ENCODE data around the gene MEAK7.

The MEAK7 gene

GRCh38 chr16:84467256-84467655 is 37.2 kb downstream of the MEAK7 start:
- no peak for FAIRE-seq
- DNase-seq (ENCODE audit: insufficient read length, low spot score), result no peak
- TF ChIP-seq POLR2A (IDR thresholded peaks at IDR 0.05; ENCODE audit: low read depth, low read length), result no peak

GRCh38 chr16:84466692-84467091 is 37.8 kb downstream of the MEAK7 start:
- FAIRE-seq, result no peak
- no peak for TF ChIP-seq POLR2A (IDR thresholded peaks at IDR 0.05; ENCODE audit: low read depth, low read length)

GRCh38 chr16:84465154-84465553 is 39.3 kb downstream of the MEAK7 start:
- no peak for TF ChIP-seq POLR2A (IDR thresholded peaks at IDR 0.05; ENCODE audit: low read depth, low read length)
- DNase-seq (ENCODE audit: insufficient read length, low spot score) (no peak), FAIRE-seq (no peak)

More at GRCh38 chr16:84466692-84467091, 37.8 kb downstream of the MEAK7 start:
- DNase-seq (ENCODE audit: insufficient read length, low spot score), result no peak

- FAIRE-seq (no peak), DNase-seq (ENCODE audit: insufficient read length, low spot score) (no peak)
- TF ChIP-seq POLR2A (IDR thresholded peaks at IDR 0.05; ENCODE audit: low read depth, low read length), result no peak
These were observed 40.3 kb downstream of the MEAK7 start for GRCh38 chr16:84464116-84464515.

- no peak for TF ChIP-seq POLR2A (IDR thresholded peaks at IDR 0.05; ENCODE audit: low read depth, low read length)
- no peak for FAIRE-seq
- DNase-seq (ENCODE audit: insufficient read length, low spot score), result no peak
These were observed 41.2 kb downstream of the MEAK7 start for GRCh38 chr16:84463221-84463620.

GRCh38 chr16:84462296-84463210 is 41.9 kb downstream of the MEAK7 start:
- no peak for TF ChIP-seq POLR2A (IDR thresholded peaks at IDR 0.05; ENCODE audit: low read depth, low read length)
- no peak for FAIRE-seq
- DNase-seq (ENCODE audit: insufficient read length, low spot score), result no peak

GRCh38 chr16:84461413-84462295 is 42.8 kb downstream of the MEAK7 start:
- no peak for FAIRE-seq
- DNase-seq (ENCODE audit: insufficient read length, low spot score), result no peak
- TF ChIP-seq POLR2A (IDR thresholded peaks at IDR 0.05; ENCODE audit: low read depth, low read length), result no peak

GRCh38 chr16:84461029-84461412 is 43.4 kb downstream of the MEAK7 start:
- FAIRE-seq (no peak), DNase-seq (ENCODE audit: insufficient read length, low spot score) (no peak)
- TF ChIP-seq POLR2A (IDR thresholded peaks at IDR 0.05; ENCODE audit: low read depth, low read length), result no peak

- FAIRE-seq (no peak), DNase-seq (ENCODE audit: insufficient read length, low spot score) (no peak)
- no peak for TF ChIP-seq POLR2A (IDR thresholded peaks at IDR 0.05; ENCODE audit: low read depth, low read length)
These were observed 43.9 kb downstream of the MEAK7 start for GRCh38 chr16:84460406-84461028.

- no peak for TF ChIP-seq POLR2A (IDR thresholded peaks at IDR 0.05; ENCODE audit: low read depth, low read length)
- DNase-seq (ENCODE audit: insufficient read length, low spot score), result no peak
- no peak for FAIRE-seq
These were observed 44.5 kb downstream of the MEAK7 start for GRCh38 chr16:84459941-84460405.

- no peak for TF ChIP-seq POLR2A (IDR thresholded peaks at IDR 0.05; ENCODE audit: low read depth, low read length)
- no peak for DNase-seq (ENCODE audit: insufficient read length, low spot score)
- no peak for FAIRE-seq
These were observed 44.9 kb downstream of the MEAK7 start for GRCh38 chr16:84459533-84459894.

- FAIRE-seq (no peak), DNase-seq (ENCODE audit: insufficient read length, low spot score) (no peak)
- TF ChIP-seq POLR2A (IDR thresholded peaks at IDR 0.05; ENCODE audit: low read depth, low read length), result no peak
These were observed 45.6 kb downstream of the MEAK7 start for GRCh38 chr16:84458606-84459532.

- no peak for TF ChIP-seq POLR2A (IDR thresholded peaks at IDR 0.05; ENCODE audit: low read depth, low read length)
- no peak for DNase-seq (ENCODE audit: insufficient read length, low spot score)
- FAIRE-seq, result no peak
These were observed 49.4 kb downstream of the MEAK7 start for GRCh38 chr16:84455031-84455430.

Measured in H54 (cell line).